Peyer's patch (tissue), 4 donors: Measurements from ENCODE around the gene ELMO1. TPM values are rescaled to one million over a fixed set of nuclear protein-coding genes. Genes with fewer than 3 reads are reported as not detected.

Source experiments
- DNase-seq, 3 donors: peaks; one replicate each; pipeline ENCODE4 v3.0.0-alpha.2; 2017 to 2019
- H3K27ac ChIP-seq, 4 donors: fragments of 200-600 bp; sonication (generic); one replicate each; pipeline ENCODE4 v1.5.1; 2016 to 2019
- H3K27me3 ChIP-seq, 2 donors: fragments of 200-600 bp; sonication (generic); one replicate each; pipeline ENCODE4 v1.5.1; 2019
- H3K36me3 ChIP-seq, 3 donors: fragments of 200-600 bp; sonication (generic); one replicate each; pipeline ENCODE4 v1.5.1; 2016 to 2019
- H3K4me1 ChIP-seq, 4 donors: fragments of 200-600 bp; sonication (generic); one replicate each; pipeline ENCODE4 v1.5.1; 2016 to 2019
- H3K4me3 ChIP-seq, 4 donors: fragments of 200-600 bp; sonication (generic); 1 replicate in 3 of 4; 2 replicates in 1 of 4; pipeline ENCODE4 v1.5.1; 2016 to 2019; ENCODE audit warnings: mild to moderate bottlenecking in 1 of 4
- H3K9me3 ChIP-seq, 4 donors: fragments of 200-600 bp; sonication (generic); one replicate each; pipeline ENCODE4 v1.5.1; 2016 to 2019; ENCODE audit warnings: mild to moderate bottlenecking in 1 of 4
- POLR2A ChIP-seq, 2 donors: fragments of 450-650 bp; IDR thresholded peaks; one replicate each; pipeline ENCODE4 v1.5.1; 2017; ENCODE audit warnings: antibody characterized with exemption in 2 of 2, mild to moderate bottlenecking in 2 of 2, moderate library complexity in 2 of 2
- total RNA-seq, 4 donors: library from RNA; depleted of rRNA; stranded (reverse); fragments of >200 nt; gene quantifications; one replicate each; pipeline ENCODE4 v1.1.0, GENCODE V29; 2016
- TF ChIP-seq, protein P1 (sequence below), 6 experiments: fragments of 450-650 bp in 4 of 6; fragments of 200-600 bp in 2 of 6; sonication (generic) in 1 of 6; IDR thresholded peaks; one replicate each; pipeline ENCODE4 v1.5.1; 2017 to 2019; ENCODE audit warnings: antibody characterized with exemption in 6 of 6, mild to moderate bottlenecking in 3 of 6, moderate library complexity in 1 of 6

ELMO1 gene
- total RNA-seq, 4 donors from 2014 or later: 43.1 to 381 (median 72.2) TPM

DNA sequence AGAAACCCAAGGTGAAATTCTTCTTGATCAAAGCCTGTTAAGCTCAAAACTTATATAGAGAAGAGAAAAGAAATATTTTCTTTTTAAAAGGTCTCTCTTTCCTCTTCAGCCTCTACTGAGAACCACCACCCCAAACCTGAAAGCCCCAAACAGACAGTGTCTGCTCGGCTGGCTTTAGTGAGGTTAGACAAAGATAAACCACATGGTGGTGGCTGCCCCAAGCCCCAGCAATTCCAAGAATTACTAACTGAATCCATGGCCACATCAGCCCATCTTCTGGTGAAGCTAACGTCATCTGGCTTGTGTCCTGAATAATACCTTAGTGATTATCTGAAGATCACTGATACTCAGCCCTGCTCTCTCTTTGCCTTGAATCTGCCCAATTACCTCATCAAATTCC lies 275.0 kb downstream of the ELMO1 start:
- H3K4me3 ChIP-seq: no peak overlapping the region
- peaks cover 0 to 9% (median 0%) of the 10 kb centered on the region in 3 donors for H3K36me3 ChIP-seq
- H3K27me3 ChIP-seq: no peaks in the 10 kb centered on the region
- no peaks in the 10 kb centered on the region for H3K4me1 ChIP-seq
- DNase-seq: no peak
- H3K27ac ChIP-seq: no peak overlapping the region
- H3K9me3 ChIP-seq: no peaks in the 10 kb centered on the region
- TF ChIP-seq POLR2A (IDR thresholded peaks at IDR 0.05): no peak
- TF ChIP-seq, protein P1, sequence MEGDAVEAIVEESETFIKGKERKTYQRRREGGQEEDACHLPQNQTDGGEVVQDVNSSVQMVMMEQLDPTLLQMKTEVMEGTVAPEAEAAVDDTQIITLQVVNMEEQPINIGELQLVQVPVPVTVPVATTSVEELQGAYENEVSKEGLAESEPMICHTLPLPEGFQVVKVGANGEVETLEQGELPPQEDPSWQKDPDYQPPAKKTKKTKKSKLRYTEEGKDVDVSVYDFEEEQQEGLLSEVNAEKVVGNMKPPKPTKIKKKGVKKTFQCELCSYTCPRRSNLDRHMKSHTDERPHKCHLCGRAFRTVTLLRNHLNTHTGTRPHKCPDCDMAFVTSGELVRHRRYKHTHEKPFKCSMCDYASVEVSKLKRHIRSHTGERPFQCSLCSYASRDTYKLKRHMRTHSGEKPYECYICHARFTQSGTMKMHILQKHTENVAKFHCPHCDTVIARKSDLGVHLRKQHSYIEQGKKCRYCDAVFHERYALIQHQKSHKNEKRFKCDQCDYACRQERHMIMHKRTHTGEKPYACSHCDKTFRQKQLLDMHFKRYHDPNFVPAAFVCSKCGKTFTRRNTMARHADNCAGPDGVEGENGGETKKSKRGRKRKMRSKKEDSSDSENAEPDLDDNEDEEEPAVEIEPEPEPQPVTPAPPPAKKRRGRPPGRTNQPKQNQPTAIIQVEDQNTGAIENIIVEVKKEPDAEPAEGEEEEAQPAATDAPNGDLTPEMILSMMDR (IDR thresholded peaks at IDR 0.05): no peak

DNA sequence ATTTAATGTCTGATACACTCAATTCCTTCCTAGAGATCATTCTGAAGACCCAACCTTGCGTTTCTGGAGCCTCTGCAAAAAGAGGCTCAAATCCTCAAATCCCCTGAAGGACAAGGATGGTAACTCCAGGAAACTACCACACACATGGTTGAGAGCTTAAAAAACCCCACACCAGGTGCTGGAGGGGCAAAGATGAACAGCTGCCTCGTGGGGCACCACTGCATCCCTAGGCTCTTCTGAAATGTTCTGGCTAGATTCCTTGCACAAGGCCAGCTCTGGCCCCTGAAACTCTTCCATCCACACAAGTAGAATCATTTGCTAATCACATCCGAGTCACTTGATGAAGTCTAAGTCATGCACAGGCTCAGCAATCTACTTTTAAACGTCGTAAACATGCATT lies 286.6 kb downstream of the ELMO1 start:
- TF ChIP-seq POLR2A (IDR thresholded peaks at IDR 0.05): no peak
- TF ChIP-seq, protein P1 (IDR thresholded peaks at IDR 0.05): no peak
- H3K9me3 ChIP-seq: no peaks in the 10 kb centered on the region
- DNase-seq: no peak
- no peaks in the 10 kb centered on the region for H3K36me3 ChIP-seq
- no peak overlapping the region for H3K4me3 ChIP-seq
- H3K4me1 ChIP-seq: no peaks in the 10 kb centered on the region
- H3K27me3 ChIP-seq: no peaks in the 10 kb centered on the region
- no peak overlapping the region for H3K27ac ChIP-seq

- no peak overlapping the region for H3K4me3 ChIP-seq
- H3K4me1 ChIP-seq: no peaks in the 10 kb centered on the region
- H3K9me3 ChIP-seq: no peaks in the 10 kb centered on the region
- H3K27ac ChIP-seq: no peak overlapping the region
- TF ChIP-seq, protein P1 (IDR thresholded peaks at IDR 0.05): no peak
- TF ChIP-seq POLR2A (IDR thresholded peaks at IDR 0.05): no peak
- no peaks in the 10 kb centered on the region for H3K36me3 ChIP-seq
- DNase-seq: no peak
- no peaks in the 10 kb centered on the region for H3K27me3 ChIP-seq
Measured at GRCh38 chr7:37160656-37161055, 288.0 kb downstream of the ELMO1 start.

DNA sequence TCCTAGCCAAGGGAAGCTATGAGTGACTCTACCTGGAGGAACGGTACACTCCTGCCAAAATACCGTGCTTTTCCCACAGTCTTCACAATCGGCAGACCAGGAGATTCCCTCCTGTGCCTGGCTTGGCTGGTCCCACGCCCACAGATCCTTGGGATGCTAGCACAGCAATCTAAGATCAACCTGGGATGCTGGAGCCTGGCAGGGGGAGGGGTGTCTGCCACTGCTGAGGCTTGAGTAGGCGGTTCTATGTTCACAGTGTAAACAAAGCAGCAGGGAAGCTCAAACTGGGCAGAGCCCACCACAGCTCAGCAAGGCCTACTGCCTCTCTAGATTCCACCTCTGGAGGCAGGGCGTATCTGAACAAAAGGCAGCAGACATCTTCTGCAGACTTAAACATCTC lies 295.3 kb downstream of the ELMO1 start:
- TF ChIP-seq, protein P1 (IDR thresholded peaks at IDR 0.05): no peak
- TF ChIP-seq POLR2A (IDR thresholded peaks at IDR 0.05): no peak

DNA sequence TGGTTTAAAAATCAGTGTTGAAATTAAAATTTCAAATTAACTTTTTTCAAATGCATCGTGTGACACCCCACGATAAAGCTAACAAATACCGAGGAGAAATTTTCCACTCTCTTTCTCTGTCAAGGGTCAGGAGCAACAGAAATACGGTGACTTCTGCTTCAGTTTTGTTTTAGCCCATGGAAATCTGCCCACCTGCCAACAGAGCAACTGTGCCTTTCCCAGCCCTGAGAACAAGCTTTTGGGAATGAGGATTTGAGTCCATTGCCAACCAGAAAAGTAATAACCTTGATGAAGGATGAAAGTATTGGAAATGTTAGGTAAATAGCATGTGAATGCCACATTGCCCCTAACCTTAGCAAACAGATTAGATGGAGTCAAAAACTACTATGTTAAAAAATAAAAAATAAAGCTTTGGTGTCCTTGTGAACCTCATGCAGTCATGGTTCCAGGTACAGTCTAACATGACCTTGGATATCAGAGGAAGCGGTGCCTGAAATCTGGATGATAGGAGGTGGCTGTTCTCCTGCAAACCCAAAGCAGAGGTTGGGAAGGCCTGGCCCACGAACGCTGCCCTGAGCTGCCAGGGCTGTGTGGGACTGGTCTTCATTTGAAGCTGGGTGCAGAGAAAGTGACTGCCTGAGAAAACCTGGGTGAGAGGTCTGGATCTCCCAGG lies 296.8 kb downstream of the ELMO1 start:
- no peak overlapping the region for H3K4me3 ChIP-seq
- H3K36me3 ChIP-seq: no peaks in the 10 kb centered on the region
- no peak overlapping the region for H3K27ac ChIP-seq
- TF ChIP-seq POLR2A (IDR thresholded peaks at IDR 0.05): no peak
- TF ChIP-seq, protein P1 (IDR thresholded peaks at IDR 0.05): no peak
- H3K27me3 ChIP-seq: no peaks in the 10 kb centered on the region
- no peaks in the 10 kb centered on the region for H3K4me1 ChIP-seq
- H3K9me3 ChIP-seq: no peaks in the 10 kb centered on the region
- DNase-seq: no peak

More for the DNA sequence above, 295.3 kb downstream of the ELMO1 start:
- H3K9me3 ChIP-seq: no peaks in the 10 kb centered on the region
- DNase-seq: no peak
- no peaks in the 10 kb centered on the region for H3K4me1 ChIP-seq
- no peak overlapping the region for H3K27ac ChIP-seq
- H3K36me3 ChIP-seq: no peaks in the 10 kb centered on the region
- H3K27me3 ChIP-seq: no peaks in the 10 kb centered on the region
- H3K4me3 ChIP-seq: no peak overlapping the region
